GM18858 (cell line): ENCODE measurements around the gene LCOR.
"Not testable (repeated sequence)": the region's sequence is repeated elsewhere in the genome, so short reads cannot be mapped to it uniquely, and the experiment has no call there.

Experiments used
- ATAC-seq: cut with Tn5 transposase; IDR thresholded peaks from one replicate; pipeline ENCODE4 v1.9.1; 2021; ENCODE audit not compliant: unreplicated experiment

LCOR gene

GRCh38 chr10:97028126-97028831 lies 196.2 kb downstream of the LCOR start:
- ATAC-seq, result no peak

DNA sequence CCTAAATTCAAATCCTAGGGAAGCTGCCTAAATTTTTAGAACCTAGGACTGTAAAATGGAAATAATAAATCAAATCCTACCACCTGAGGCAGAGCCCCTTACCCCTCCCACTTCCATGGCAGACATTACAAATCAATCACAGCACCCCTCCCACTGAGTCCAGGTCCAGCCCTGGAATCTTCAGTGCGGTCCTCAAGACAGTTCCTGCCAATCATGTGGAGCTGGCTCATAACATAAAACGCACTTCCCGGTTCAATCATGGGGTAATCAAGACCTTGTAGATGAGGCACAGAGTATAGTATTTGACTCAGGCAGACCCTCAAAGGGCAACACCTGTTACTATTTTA lies 196.7 kb downstream of the LCOR start:
- no peak for ATAC-seq

GRCh38 chr10:97029271-97029670 lies 197.2 kb downstream of the LCOR start:
- no peak for ATAC-seq

DNA sequence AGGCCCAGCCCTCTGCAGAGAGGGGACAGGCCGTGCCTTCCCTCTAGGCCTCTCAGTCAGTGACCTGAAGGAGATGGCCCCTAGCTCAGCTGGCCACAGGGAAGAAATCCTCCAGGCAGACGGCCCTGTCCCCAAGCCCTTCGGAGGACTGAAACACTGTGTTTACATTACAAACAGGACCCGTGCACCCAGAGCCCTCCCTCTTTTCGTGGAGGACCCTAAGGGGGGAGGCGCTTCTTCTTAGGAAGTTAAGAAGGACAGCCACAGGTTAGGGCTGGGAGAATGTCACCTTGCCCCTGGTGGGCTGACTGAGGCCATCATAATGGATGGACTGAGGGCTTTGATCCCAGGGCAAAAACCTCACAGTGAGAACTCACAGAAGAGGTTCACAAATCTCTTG lies 198.8 kb downstream of the LCOR start:
- no peak for ATAC-seq

DNA sequence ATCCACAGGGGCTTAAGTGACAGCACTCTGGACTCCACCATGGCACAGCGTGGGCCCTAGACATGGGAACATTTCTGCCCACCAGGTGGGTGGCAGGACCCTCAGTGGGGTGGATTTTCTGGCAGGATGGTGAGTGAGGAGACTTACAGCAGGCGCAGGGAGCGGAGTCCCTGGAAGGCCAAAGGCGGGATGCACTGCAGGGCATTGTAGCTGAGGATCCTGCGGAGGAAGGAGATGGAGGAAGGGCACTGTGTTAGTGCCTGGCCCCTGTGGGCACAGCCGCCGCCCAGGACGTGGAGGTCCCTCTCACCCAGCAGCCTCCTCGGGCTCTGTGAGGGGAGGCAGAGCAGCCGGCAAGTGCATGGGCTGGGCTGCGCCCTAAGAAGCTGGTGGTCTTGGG lies 199.4 kb downstream of the LCOR start:
- no peak for ATAC-seq

GRCh38 chr10:97032624-97033023 lies 200.5 kb downstream of the LCOR start:
- no peak for ATAC-seq

DNA sequence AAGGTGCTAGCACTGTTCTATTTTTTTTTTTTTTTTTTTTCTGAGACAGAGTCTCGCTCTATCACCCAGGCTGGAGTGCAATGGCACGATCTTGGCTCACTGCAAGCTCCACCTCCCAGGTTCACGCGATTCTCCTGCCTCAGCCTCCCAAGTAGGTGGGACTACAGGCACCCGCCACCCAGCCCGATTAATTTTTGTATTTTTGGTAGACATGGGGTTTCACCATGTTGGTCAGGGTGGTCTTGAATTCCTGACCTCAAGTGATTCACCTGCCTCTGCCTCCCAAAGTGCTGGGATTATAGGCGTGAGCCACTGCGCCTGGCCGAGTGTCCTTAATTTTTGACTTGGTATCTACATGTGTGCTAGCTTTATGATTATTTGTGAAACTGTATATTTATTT lies 201.7 kb downstream of the LCOR start:
- not testable (repeated sequence) for ATAC-seq

DNA sequence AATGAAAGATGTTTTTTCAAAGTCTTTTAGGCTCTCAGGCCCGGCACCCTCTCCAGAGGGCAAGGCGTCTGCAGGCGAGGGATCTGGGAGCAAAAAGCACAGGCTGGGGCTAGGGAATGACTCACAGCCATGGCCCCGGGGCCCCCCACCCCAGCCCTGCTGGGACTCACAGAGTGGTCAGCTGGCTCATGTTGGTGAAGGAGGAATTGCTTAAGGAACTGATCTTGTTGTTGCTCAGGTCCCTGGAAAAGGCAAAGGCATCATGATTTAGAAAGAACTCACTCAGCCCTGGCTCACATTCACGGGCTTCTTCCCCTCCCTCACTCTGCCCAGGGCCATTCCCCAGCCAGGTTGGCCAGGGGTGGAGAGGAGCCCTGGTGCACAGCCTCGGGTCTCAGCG lies 202.2 kb downstream of the LCOR start:
- ATAC-seq, result no peak

DNA sequence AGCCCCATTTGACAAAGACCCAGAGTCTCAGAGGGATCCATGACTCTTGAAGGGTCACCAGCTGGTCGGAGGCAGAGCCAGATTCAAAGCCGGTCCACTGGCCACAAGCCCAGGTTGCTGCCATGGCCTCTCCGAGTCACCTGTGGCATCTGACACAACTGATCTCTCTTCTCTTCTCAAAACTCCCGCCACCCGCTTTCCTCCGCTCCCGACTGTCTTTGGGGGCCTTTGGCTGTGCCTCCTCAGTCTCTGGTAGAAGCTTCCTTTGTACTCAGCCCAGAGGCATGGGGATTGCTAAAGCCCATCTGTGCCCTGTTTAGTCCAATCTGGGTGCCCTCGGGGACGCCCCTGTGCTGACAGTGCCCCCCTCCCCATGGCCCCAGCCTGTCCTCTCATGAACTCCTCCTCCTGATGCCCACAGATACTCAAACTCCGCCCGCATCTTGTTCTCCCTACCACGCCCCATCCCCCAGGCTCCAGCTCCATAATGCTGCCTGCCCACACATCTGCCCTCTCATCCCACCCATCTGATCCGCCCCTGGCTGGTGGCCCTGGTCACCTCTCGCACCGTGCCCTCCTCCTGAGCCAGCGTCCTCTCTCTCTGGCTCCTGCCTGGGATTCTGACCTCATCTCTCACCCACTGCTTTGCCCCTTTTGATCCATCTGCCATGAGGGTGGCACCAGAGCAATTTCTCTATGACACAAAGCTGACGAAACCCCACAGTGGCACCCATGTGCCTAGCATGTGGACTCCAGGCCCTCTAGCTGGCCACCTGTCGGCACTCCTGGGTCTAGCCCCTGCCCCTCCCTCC lies 203.1 kb downstream of the LCOR start:
- ATAC-seq, result no peak

- no peak for ATAC-seq
Observed at GRCh38 chr10:97037365-97038361, 205.6 kb downstream of the LCOR start.

DNA sequence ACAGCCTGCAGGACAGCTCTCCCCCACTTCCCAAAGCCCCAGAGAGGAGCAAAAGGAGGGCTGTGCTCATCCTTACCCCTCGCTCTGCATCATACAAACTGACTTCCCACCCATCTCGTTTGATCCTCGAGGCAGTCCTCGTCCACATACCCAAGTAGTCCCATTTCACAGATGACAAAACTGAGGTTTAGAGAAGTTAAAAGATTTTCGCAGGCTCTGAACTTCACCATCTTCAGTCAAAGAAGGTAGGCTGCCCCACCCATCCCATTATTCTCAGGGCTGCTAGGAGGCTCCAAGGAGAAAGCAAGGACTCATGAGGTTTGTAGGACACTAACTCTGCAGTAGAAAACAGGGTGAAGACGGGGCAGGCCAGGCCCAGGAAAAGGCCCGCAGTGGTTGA lies 206.6 kb downstream of the LCOR start:
- no peak for ATAC-seq

- ATAC-seq, result no peak
Observed at GRCh38 chr10:97039538-97040247, 207.6 kb downstream of the LCOR start.

- ATAC-seq, result no peak
Observed at GRCh38 chr10:97040248-97040584, 208.1 kb downstream of the LCOR start.

GRCh38 chr10:97040706-97041105 lies 208.6 kb downstream of the LCOR start:
- ATAC-seq, result no peak

- no peak for ATAC-seq
Observed at GRCh38 chr10:97042081-97042480, 210.0 kb downstream of the LCOR start.

GRCh38 chr10:97042716-97043562 lies 210.8 kb downstream of the LCOR start:
- ATAC-seq, result no peak

DNA sequence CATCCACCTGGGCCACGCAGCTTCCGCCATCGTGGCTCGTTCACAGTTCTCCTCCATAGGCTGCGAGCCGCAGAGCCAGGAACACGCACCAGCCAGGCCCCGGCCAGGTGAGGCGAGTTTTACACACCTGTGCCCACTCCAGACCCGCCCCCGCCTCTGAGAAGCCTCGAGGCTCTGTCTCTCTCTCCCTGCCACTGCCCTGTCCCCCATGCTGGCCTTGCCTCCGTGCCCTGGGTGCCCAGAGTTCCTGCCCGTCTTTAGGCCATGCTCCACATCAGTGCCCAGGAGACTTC lies 211.4 kb downstream of the LCOR start:
- ATAC-seq, result no peak
